HepG2 (cell line): Measurements from ENCODE around the gene CERS1. TPM values are rescaled to one million over a fixed set of nuclear protein-coding genes. Genes with fewer than 3 reads are reported as not detected.
A peak's percentile ranks its signal among the peaks of the same experiment; 100 is the strongest.

Source experiments
- AKAP8 ChIP-seq: sonication (generic); formaldehyde crosslinking; IDR thresholded peaks from 2 replicates; pipeline ENCODE4 v1.5.1; 2020; ENCODE audit warnings: mild to moderate bottlenecking, missing genetic modification reagents
- DDIT3 ChIP-seq: sonication (generic); formaldehyde crosslinking; IDR thresholded peaks from 2 replicates; pipeline ENCODE4 v1.4.0; 2020; ENCODE audit warnings: mild to moderate bottlenecking, missing genetic modification reagents
- E2F5 ChIP-seq: sonication (generic); formaldehyde crosslinking; conservative IDR thresholded peaks from 2 replicates; pipeline ENCODE4 v1.4.0; 2020; ENCODE audit warnings: missing genetic modification reagents
- HDAC6 ChIP-seq: fragments of 200-600 bp; sonication (generic); IDR thresholded peaks from 2 replicates; pipeline ENCODE4 v1.7.0; 2017; ENCODE audit warnings: mild to moderate bottlenecking, antibody characterized with exemption, low read length, low read depth
- HINFP ChIP-seq: sonication (generic); formaldehyde crosslinking; IDR thresholded peaks from 2 replicates; pipeline ENCODE4 v1.4.0; 2020; ENCODE audit warnings: low read depth, mild to moderate bottlenecking, missing genetic modification reagents
- HNRNPL ChIP-seq: fragments of 200-400 bp; formaldehyde crosslinking; IDR thresholded peaks from 2 replicates; pipeline ENCODE4 v1.6.1; 2017; ENCODE audit warnings: mild to moderate bottlenecking, low read depth, low read length
- MEIS2 ChIP-seq: sonication (generic); formaldehyde crosslinking; IDR thresholded peaks from 2 replicates; pipeline ENCODE4 v1.9.0; 2021; ENCODE audit warnings: mild to moderate bottlenecking, missing genetic modification reagents
- NFE2L1 ChIP-seq: sonication (generic); formaldehyde crosslinking; IDR thresholded peaks from 2 replicates; pipeline ENCODE4 v1.4.0; 2020; ENCODE audit warnings: missing genetic modification reagents, mild to moderate bottlenecking, borderline replicate concordance
- RNF2 ChIP-seq: fragments of 450-650 bp; conservative IDR thresholded peaks from 2 replicates; pipeline ENCODE4 v1.6.1; 2016; ENCODE audit warnings: low read depth
- ZBTB49 ChIP-seq: sonication (generic); formaldehyde crosslinking; IDR thresholded peaks from 2 replicates; pipeline ENCODE4 v1.4.0; 2020; ENCODE audit warnings: missing genetic modification reagents, borderline replicate concordance
- ZNF12 ChIP-seq: sonication (generic); formaldehyde crosslinking; IDR thresholded peaks from 2 replicates; pipeline ENCODE4 v1.5.0; 2020; ENCODE audit warnings: missing genetic modification reagents
- ZNF274 ChIP-seq: sonication (generic); formaldehyde crosslinking; IDR thresholded peaks from 2 replicates; pipeline ENCODE4 v1.5.1; 2020; ENCODE audit warnings: mild to moderate bottlenecking, missing genetic modification reagents
- ZNF343 ChIP-seq: sonication (generic); formaldehyde crosslinking; IDR thresholded peaks from 2 replicates; pipeline ENCODE4 v1.4.0; 2020; ENCODE audit warnings: mild to moderate bottlenecking, missing genetic modification reagents
- ZNF513 ChIP-seq: sonication (generic); formaldehyde crosslinking; conservative IDR thresholded peaks from 2 replicates; pipeline ENCODE4 v1.5.0; 2020; ENCODE audit warnings: missing genetic modification reagents
- ZNF550 ChIP-seq: sonication (generic); formaldehyde crosslinking; IDR thresholded peaks from 2 replicates; pipeline ENCODE4 v1.4.0; 2020; ENCODE audit warnings: mild to moderate bottlenecking, missing genetic modification reagents, borderline replicate concordance
- ZNF557 ChIP-seq: sonication (generic); formaldehyde crosslinking; IDR thresholded peaks from 2 replicates; pipeline ENCODE4 v1.4.0; 2020; ENCODE audit warnings: missing genetic modification reagents
- ZNF619 ChIP-seq: sonication (generic); formaldehyde crosslinking; IDR thresholded peaks from 2 replicates; pipeline ENCODE4 v1.4.0; 2020; ENCODE audit warnings: mild to moderate bottlenecking, missing genetic modification reagents
- ZNF652 ChIP-seq: IDR thresholded peaks from 2 replicates; pipeline ENCODE4 v1.6.1; 2016; ENCODE audit warnings: low read depth, borderline replicate concordance
- ZNF691 ChIP-seq: sonication (generic); formaldehyde crosslinking; IDR thresholded peaks from 2 replicates; pipeline ENCODE4 v1.4.0; 2020; ENCODE audit warnings: missing genetic modification reagents, low read depth, mild to moderate bottlenecking, borderline replicate concordance
- ZNF749 ChIP-seq: sonication (generic); formaldehyde crosslinking; IDR thresholded peaks from 2 replicates; pipeline ENCODE4 v1.8.0; 2022; ENCODE audit warnings: mild to moderate bottlenecking, missing genetic modification reagents, moderate library complexity, borderline replicate concordance
- ZSCAN25 ChIP-seq: sonication (generic); formaldehyde crosslinking; IDR thresholded peaks from 2 replicates; pipeline ENCODE4 v1.8.0; 2022; ENCODE audit warnings: mild to moderate bottlenecking, missing genetic modification reagents
- polyA plus RNA-seq, 8 experiments: library from polyadenylated mRNA; depleted of rRNA in 3 of 8; stranded (reverse) in 7 of 8; unstranded in 1 of 8; fragments of >200 nt; fragmentation: Illumina TruSeq in 4 of 8; extraction: Trizol in 4 of 8; gene quantifications; 2 replicates each; pipeline versions ENCODE4 v1.2.1 to v1.2.3, GENCODE V29; 2011 to 2016; ENCODE audit warnings: low read depth in 4 of 8, missing spikeins in 1 of 8, mixed read lengths in 1 of 8; ENCODE audit not compliant: insufficient read depth in 1 of 8
- total RNA-seq, 5 experiments: library from RNA; depleted of rRNA; stranded (reverse); fragments of >200 nt; fragmentation: Illumina TruSeq; extraction: Trizol; gene quantifications; 2 replicates each; pipeline ENCODE4 v1.2.3, GENCODE V29; 2016; ENCODE audit warnings: low read depth in 1 of 5

The CERS1 gene
- total and polyA plus RNA-seq, 2 of the 13 experiments (the other 11 are each of a cell fraction or from before 2014, with no cell fraction given): 4.6 to 9.8 TPM

GRCh38 chr19:18839465-18840287 lies 56.3 kb downstream of the CERS1 start (continued):
- TF ChIP-seq HDAC6: no peak
- TF ChIP-seq ZNF557 (CRISPR knock-in tag): peak; percentile 59; the same call in 1 of the 2 replicates
- TF ChIP-seq ZNF12: no peak
- TF ChIP-seq ZNF550 (CRISPR knock-in tag): peak; percentile 50; the same call in 1 of the 2 replicates
- no peak for TF ChIP-seq ZNF513
- TF ChIP-seq DDIT3 (CRISPR knock-in tag): no peak
- no peak for TF ChIP-seq ZBTB49
- TF ChIP-seq ZNF274 (CRISPR knock-in tag): peak; percentile 66; the same call in 1 of the 2 replicates
- peak; percentile 96 for TF ChIP-seq ZNF343 (CRISPR knock-in tag)
- TF ChIP-seq RNF2: 0 out of 2 replicates have a peak, but pooled peaks have one; percentile 33
- TF ChIP-seq AKAP8 (CRISPR knock-in tag): peak; percentile 81; the same call in 1 of the 2 replicates
- TF ChIP-seq E2F5 (CRISPR knock-in tag): no peak
- TF ChIP-seq ZNF749 (CRISPR knock-in tag): no peak
- peak; percentile 51; the same call in 1 of the 2 replicates for TF ChIP-seq MEIS2 (CRISPR knock-in tag)
- no peak for TF ChIP-seq NFE2L1 (CRISPR knock-in tag)
- peak; percentile 86; the same call in 1 of the 2 replicates for TF ChIP-seq ZNF619 (CRISPR knock-in tag)
- peak; percentile 91 for TF ChIP-seq ZSCAN25 (CRISPR knock-in tag)
- peak; percentile 28; the same call in 1 of the 2 replicates for TF ChIP-seq ZNF691 (CRISPR knock-in tag)
- peak; percentile 93 for TF ChIP-seq HNRNPL
- TF ChIP-seq ZNF652: no peak
- peak; percentile 85 for TF ChIP-seq HINFP (CRISPR knock-in tag)
